Keratinocyte (primary cell): Measurements from ENCODE around the gene WDR89. TPM values are rescaled to one million over a fixed set of nuclear protein-coding genes. Genes with fewer than 3 reads are reported as not detected.

ENCODE experiments used
- DNase-seq: peaks from one replicate; pipeline ENCODE4 v3.0.0-alpha.2; 2011; ENCODE audit warnings: low read depth, missing footprints, low spot score
- FAIRE-seq: peaks from 2 replicates; lab custom pipeline; 2011; peaks lifted over from hg19 to GRCh38; lab: Jason Lieb, UNC
- H2AFZ ChIP-seq: 2 replicates; pipeline ENCODE4 v1.6.0; 2012; ENCODE audit warnings: low read length, control low read depth, inconsistent platforms; ENCODE audit not compliant: control insufficient read depth
- H3K27ac ChIP-seq: 2 replicates; pipeline ENCODE4 v1.5.1; 2011; ENCODE audit warnings: low read length; ENCODE audit not compliant: control insufficient read depth, insufficient read depth
- H3K27me3 ChIP-seq: 3 replicates; pipeline ENCODE4 v1.6.0; 2011; ENCODE audit warnings: low read length; ENCODE audit not compliant: control insufficient read depth, insufficient read depth; ENCODE audit errors: extremely low read depth
- H3K36me3 ChIP-seq, 2 experiments: 2 replicates in 1 of 2; 3 replicates in 1 of 2; pipeline ENCODE4 v1.5.1; 2011; ENCODE audit warnings: low read length in 2 of 2, mild to moderate bottlenecking in 1 of 2; ENCODE audit not compliant: control insufficient read depth in 2 of 2, insufficient read depth in 2 of 2; ENCODE audit errors: extremely low read depth in 1 of 2
- H3K4me1 ChIP-seq: 3 replicates; pipeline ENCODE4 v1.5.1; 2011; ENCODE audit warnings: low read length; ENCODE audit not compliant: control insufficient read depth, insufficient read depth; ENCODE audit errors: extremely low read depth
- H3K4me2 ChIP-seq: 3 replicates; pipeline ENCODE4 v1.6.0; 2011; ENCODE audit warnings: low read depth, low read length; ENCODE audit not compliant: control insufficient read depth, insufficient read depth; ENCODE audit errors: extremely low read depth
- H3K4me3 ChIP-seq, 3 experiments: fragments of 200-600 bp in 1 of 3; sonication (generic) in 1 of 3; 2 replicates in 2 of 3; 3 replicates in 1 of 3; pipeline ENCODE4 v1.5.1; 2011 to 2016; ENCODE audit warnings: low read length in 3 of 3, mild to moderate bottlenecking in 3 of 3, control low read depth in 2 of 3, inconsistent platforms in 1 of 3, low read depth in 1 of 3, mixed read lengths in 1 of 3, mixed run types in 1 of 3, moderate library complexity in 1 of 3; ENCODE audit not compliant: control insufficient read depth in 2 of 3, insufficient read depth in 2 of 3; ENCODE audit errors: extremely low read depth in 1 of 3
- H3K79me2 ChIP-seq: 2 replicates; pipeline ENCODE4 v1.6.0; 2012; ENCODE audit warnings: low read length; ENCODE audit not compliant: control insufficient read depth, insufficient read depth
- H3K9ac ChIP-seq: 3 replicates; pipeline ENCODE4 v1.6.0; 2011; ENCODE audit warnings: low read length; ENCODE audit not compliant: control insufficient read depth, insufficient read depth; ENCODE audit errors: extremely low read depth
- H3K9me1 ChIP-seq: 3 replicates; pipeline ENCODE4 v1.6.0; 2011; ENCODE audit warnings: low read length; ENCODE audit not compliant: control insufficient read depth, insufficient read depth; ENCODE audit errors: extremely low read depth
- H3K9me3 ChIP-seq: 2 replicates; pipeline ENCODE4 v1.5.1; 2012; ENCODE audit warnings: low read depth, low read length; ENCODE audit not compliant: control insufficient read depth
- H4K20me1 ChIP-seq: 3 replicates; pipeline ENCODE4 v1.6.0; 2011; ENCODE audit warnings: low read length; ENCODE audit not compliant: control insufficient read depth, insufficient read depth; ENCODE audit errors: extremely low read depth
- EZH2 ChIP-seq: IDR thresholded peaks from one replicate; pipeline ENCODE4 v1.6.1; 2012; ENCODE audit warnings: inconsistent platforms, mild to moderate bottlenecking, low read length, moderate library complexity
- dilution Hi-C: fragments of 300-500 bp; cut with MboI; formaldehyde crosslinking; loops from one replicate; pipeline ENCODE4 v1.7.0; 2020; ENCODE audit warnings: low sequenced_read_pairs; ENCODE audit not compliant: extremely low pct_ligation_motif_present
- polyA plus RNA-seq, 5 experiments: library from polyadenylated mRNA; depleted of rRNA in 3 of 5; stranded (reverse) in 3 of 5; stranded (forward) in 1 of 5; unstranded in 1 of 5; fragments of >200 nt; gene quantifications; 1 replicate in 1 of 5; 2 replicates in 3 of 5; 3 replicates in 1 of 5; pipeline versions ENCODE4 v1.2.1 to v1.2.3, GENCODE V29; 2011 to 2012; ENCODE audit warnings: missing spikeins in 2 of 5, low read depth in 1 of 5, low replicate concordance in 1 of 5
- TF ChIP-seq, protein P1 (sequence below), 3 experiments: IDR thresholded peaks in 1 of 3; conservative IDR thresholded peaks in 1 of 3; optimal IDR thresholded peaks in 1 of 3; 2 replicates in 2 of 3; 3 replicates in 1 of 3; pipeline versions ENCODE3 to v1.5.1; 2011; ENCODE audit warnings: low read length in 3 of 3, mild to moderate bottlenecking in 3 of 3, moderate library complexity in 2 of 3, control low read depth in 1 of 3, inconsistent platforms in 1 of 3; ENCODE audit not compliant: insufficient read depth in 2 of 3; ENCODE audit errors: extremely low read depth in 1 of 3

The WDR89 gene
- polyA plus RNA-seq, 1 donor (not counting 4 experiments of a cell fraction or from before 2014, with no cell fraction given), result 14.3 TPM

DNA sequence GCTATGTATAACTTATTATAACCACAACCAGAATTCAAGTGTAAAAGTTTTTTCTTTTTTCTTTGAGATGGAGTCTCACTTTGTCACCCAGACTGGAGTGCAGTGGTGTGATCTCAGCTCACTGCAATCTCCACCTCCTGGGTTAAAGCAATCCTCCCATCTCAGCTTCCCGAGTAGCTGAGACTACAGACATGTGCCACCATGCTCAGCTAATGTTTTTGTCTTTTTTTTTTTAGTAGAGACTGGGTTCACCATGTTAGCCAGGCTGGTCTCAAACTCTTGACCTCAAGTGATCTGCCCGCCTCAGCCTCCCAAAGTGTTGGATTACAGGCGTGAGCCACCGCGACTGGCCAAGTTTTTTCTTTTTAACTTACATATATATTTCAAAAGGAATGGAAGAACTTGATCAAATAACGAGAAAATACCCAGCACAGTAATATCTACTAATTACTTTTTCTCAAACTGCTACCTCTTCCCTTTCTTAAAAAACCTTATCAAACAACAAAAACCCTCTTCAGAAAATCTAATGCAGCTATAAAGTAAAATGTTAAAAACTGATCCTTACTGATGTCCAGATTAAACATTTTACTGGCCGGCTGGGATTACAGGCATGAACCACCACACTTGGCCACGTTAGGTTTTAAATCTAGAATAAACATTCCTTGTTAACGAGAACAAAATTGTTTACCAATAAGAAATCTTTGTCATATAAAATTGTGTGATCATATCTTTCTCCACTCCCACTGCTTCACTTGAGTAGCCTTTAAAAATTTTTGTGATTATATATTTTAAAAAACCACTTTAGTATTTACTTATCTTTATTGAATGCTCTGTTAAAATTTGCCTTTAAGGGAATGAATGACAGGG is 41.3 kb upstream of the WDR89 start:
- no peaks in the 10 kb centered on the region for H3K36me3 ChIP-seq
- H3K9ac ChIP-seq, result no peak overlapping the region
- no peak overlapping the region for H3K27ac ChIP-seq
- peaks cover 13% of the 10 kb centered on the region for H3K4me1 ChIP-seq
- no peaks in the 10 kb centered on the region for H3K27me3 ChIP-seq
- no peak for TF ChIP-seq EZH2
- TF ChIP-seq, protein P1, sequence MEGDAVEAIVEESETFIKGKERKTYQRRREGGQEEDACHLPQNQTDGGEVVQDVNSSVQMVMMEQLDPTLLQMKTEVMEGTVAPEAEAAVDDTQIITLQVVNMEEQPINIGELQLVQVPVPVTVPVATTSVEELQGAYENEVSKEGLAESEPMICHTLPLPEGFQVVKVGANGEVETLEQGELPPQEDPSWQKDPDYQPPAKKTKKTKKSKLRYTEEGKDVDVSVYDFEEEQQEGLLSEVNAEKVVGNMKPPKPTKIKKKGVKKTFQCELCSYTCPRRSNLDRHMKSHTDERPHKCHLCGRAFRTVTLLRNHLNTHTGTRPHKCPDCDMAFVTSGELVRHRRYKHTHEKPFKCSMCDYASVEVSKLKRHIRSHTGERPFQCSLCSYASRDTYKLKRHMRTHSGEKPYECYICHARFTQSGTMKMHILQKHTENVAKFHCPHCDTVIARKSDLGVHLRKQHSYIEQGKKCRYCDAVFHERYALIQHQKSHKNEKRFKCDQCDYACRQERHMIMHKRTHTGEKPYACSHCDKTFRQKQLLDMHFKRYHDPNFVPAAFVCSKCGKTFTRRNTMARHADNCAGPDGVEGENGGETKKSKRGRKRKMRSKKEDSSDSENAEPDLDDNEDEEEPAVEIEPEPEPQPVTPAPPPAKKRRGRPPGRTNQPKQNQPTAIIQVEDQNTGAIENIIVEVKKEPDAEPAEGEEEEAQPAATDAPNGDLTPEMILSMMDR (optimal IDR thresholded peaks at IDR 0.05 in 1 of 3, IDR thresholded peaks at IDR 0.05 in 1 of 3, conservative IDR thresholded peaks at IDR 0.05 in 1 of 3; ENCODE audit: extremely low read depth in 1 of 3, insufficient read depth in 2 of 3, low read length in 3 of 3), result no peak
- no peak overlapping the region for H2AFZ ChIP-seq
- H3K4me3 ChIP-seq, result no peak overlapping the region
- DNase-seq (no peak), FAIRE-seq (no peak)
- H3K79me2 ChIP-seq, result no peaks in the 10 kb centered on the region
- dilution Hi-C loops, result no loop called here
- no peaks in the 10 kb centered on the region for H4K20me1 ChIP-seq
- no peaks in the 10 kb centered on the region for H3K9me3 ChIP-seq
- H3K9me1 ChIP-seq, result no peaks in the 10 kb centered on the region
- no peak overlapping the region for H3K4me2 ChIP-seq

DNA sequence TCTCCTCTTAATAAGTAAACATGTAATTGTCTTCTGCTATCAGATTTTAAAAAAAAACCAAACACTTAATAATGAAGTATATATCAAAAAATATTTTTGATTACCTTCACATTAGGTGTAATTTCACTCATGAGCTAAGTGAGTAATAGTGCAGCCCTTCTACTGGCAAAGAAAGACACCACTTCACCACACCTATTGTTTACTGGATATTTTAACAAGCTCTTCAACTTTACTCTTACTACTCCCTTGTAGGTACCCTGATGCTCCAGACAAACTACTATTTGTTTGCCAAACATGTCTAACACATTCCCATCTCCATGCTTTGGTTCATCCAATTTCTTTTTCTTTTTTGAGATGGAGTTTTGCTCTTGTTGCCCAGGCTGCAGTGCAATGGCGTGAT is 36.9 kb upstream of the WDR89 start:
- H3K4me3 ChIP-seq, result no peak overlapping the region
- DNase-seq, result no peak
- no peak overlapping the region for H3K27ac ChIP-seq
- no peaks in the 10 kb centered on the region for H3K9me1 ChIP-seq
- no peak overlapping the region for H3K4me2 ChIP-seq
- no peak overlapping the region for H3K9ac ChIP-seq
- H3K79me2 ChIP-seq, result no peaks in the 10 kb centered on the region
- TF ChIP-seq EZH2, result no peak
- TF ChIP-seq, protein P1 (optimal IDR thresholded peaks at IDR 0.05 in 1 of 3, IDR thresholded peaks at IDR 0.05 in 1 of 3, conservative IDR thresholded peaks at IDR 0.05 in 1 of 3; ENCODE audit: extremely low read depth in 1 of 3, insufficient read depth in 2 of 3, low read length in 3 of 3), result no peak
- H3K27me3 ChIP-seq, result no peaks in the 10 kb centered on the region
- H3K9me3 ChIP-seq, result no peaks in the 10 kb centered on the region
- H3K4me1 ChIP-seq, result peaks cover 14% of the 10 kb centered on the region
- FAIRE-seq, result no peak
- dilution Hi-C loops, result no loop called here
- no peaks in the 10 kb centered on the region for H3K36me3 ChIP-seq
- H4K20me1 ChIP-seq, result no peaks in the 10 kb centered on the region
- H2AFZ ChIP-seq, result no peak overlapping the region
